ENCODE data around the gene CARS2.

GRCh38 chr13:110651726-110652230 is 54.1 kb downstream of the CARS2 start:
- TF ChIP-seq CTCF (IDR thresholded peaks at IDR 0.05), result no peak
- no peak for TF ChIP-seq ZFX (IDR thresholded peaks at IDR 0.05; ENCODE audit: borderline replicate concordance)

Data from 22Rv1 (cell line).